ENCODE measurements around the gene CPB2.

The CPB2 gene

DNA sequence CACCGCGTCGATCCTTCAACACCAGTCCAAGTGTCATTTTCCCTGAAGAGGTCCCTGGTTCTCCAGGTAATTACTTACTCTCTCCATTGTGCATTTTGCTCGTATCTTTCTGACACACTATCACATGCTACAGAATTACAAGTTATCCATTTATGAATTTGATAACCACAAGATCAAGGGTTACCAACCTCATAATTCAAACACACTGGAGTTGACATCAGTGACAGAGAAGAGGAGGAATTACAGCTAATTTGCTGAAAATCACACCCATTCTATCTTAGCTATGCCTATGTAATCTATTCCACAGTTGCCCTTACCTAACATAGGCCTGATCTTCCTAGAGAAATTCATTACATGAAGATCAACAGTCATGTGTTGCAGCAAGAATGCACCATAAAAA is 66.5 kb downstream of the CPB2 start:
- no peak overlapping the region for H3K4me3 ChIP-seq (ENCODE audit: control insufficient read depth, low read depth, low read length)
- no peak for DNase-seq (ENCODE audit: low read depth)
- no peak for TF ChIP-seq CTCF (conservative IDR thresholded peaks at IDR 0.05; ENCODE audit: control insufficient read depth, insufficient read depth, low read depth, low read length)

GRCh38 chr13:46035066-46035465 is 69.8 kb downstream of the CPB2 start:
- DNase-seq (ENCODE audit: low read depth) = no peak
- H3K4me3 ChIP-seq (ENCODE audit: control insufficient read depth, low read depth, low read length) = no peak overlapping the region

DNA sequence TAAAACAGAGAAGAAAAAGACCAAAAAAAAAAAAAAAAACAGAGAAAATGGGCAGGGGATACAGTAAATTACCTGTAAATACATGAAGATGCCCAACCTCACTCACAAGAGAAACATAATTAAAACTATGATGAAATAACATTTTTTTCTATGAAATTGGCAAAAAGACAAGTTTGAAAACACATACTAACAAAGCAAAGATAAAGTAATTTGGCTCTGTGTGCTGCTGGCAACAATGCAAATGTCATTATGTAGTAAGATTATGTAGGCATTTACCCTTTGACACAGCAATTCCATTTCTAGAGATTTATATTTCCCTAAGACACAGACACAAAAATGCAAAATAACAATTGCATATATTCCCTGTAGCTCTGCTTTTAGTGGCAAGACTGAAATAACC is 72.5 kb downstream of the CPB2 start:
- H3K4me3 ChIP-seq (ENCODE audit: control insufficient read depth, low read depth, low read length) = no peak overlapping the region
- TF ChIP-seq CTCF (conservative IDR thresholded peaks at IDR 0.05; ENCODE audit: control insufficient read depth, insufficient read depth, low read depth, low read length) = no peak
- no peak for DNase-seq (ENCODE audit: low read depth)

More at GRCh38 chr13:46035066-46035465, 69.8 kb downstream of the CPB2 start:
- no peak for TF ChIP-seq CTCF (conservative IDR thresholded peaks at IDR 0.05; ENCODE audit: control insufficient read depth, insufficient read depth, low read depth, low read length)

- TF ChIP-seq CTCF (conservative IDR thresholded peaks at IDR 0.05; ENCODE audit: control insufficient read depth, insufficient read depth, low read depth, low read length) = no peak
- H3K4me3 ChIP-seq (ENCODE audit: control insufficient read depth, low read depth, low read length) = no peak overlapping the region
- peak; percentile 63 for DNase-seq (ENCODE audit: low read depth)
Observed at GRCh38 chr13:46031581-46032263, 73.1 kb downstream of the CPB2 start.

GRCh38 chr13:46025157-46025556 is 79.7 kb downstream of the CPB2 start:
- no peak for DNase-seq (ENCODE audit: low read depth)
- no peak for TF ChIP-seq CTCF (conservative IDR thresholded peaks at IDR 0.05; ENCODE audit: control insufficient read depth, insufficient read depth, low read depth, low read length)

DNA sequence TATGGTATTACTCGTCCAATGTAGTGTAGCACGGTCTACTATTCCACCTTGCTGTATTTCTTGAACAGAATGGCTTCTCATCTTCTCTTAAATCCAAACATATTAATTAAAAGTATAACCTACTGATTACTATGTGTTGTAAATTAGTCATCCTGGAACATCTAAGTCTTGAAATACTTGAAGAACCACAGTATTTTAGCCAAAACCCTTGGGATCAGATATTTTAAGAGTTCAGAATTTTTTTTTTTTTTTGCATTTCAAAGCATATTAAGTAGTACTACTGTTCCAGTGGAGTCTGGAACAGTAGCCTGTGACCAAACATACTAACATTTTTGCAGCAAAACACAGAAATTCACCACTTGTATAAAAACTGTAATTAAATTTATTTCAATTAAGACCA is 82.4 kb downstream of the CPB2 start:
- no peak for TF ChIP-seq CTCF (conservative IDR thresholded peaks at IDR 0.05; ENCODE audit: control insufficient read depth, insufficient read depth, low read depth, low read length)
- peak; percentile 34 for DNase-seq (ENCODE audit: low read depth)
- no peak overlapping the region for H3K4me3 ChIP-seq (ENCODE audit: control insufficient read depth, low read depth, low read length)

More at GRCh38 chr13:46025157-46025556, 79.7 kb downstream of the CPB2 start:
- H3K4me3 ChIP-seq (ENCODE audit: control insufficient read depth, low read depth, low read length) = no peak overlapping the region

Data from fibroblast of mammary gland (primary cell).